Peyer's patch (tissue), 4 donors: ENCODE results near the gene COPA.

ENCODE experiments used
- CTCF ChIP-seq, 6 experiments: fragments of 450-650 bp in 4 of 6; fragments of 200-600 bp in 2 of 6; sonication (generic) in 1 of 6; IDR thresholded peaks; one replicate each; pipeline ENCODE4 v1.5.1; 2017 to 2019; ENCODE audit warnings: antibody characterized with exemption in 6 of 6, mild to moderate bottlenecking in 3 of 6, moderate library complexity in 1 of 6
- POLR2A ChIP-seq, 2 donors: fragments of 450-650 bp; IDR thresholded peaks; one replicate each; pipeline ENCODE4 v1.5.1; 2017; ENCODE audit warnings: antibody characterized with exemption in 2 of 2, mild to moderate bottlenecking in 2 of 2, moderate library complexity in 2 of 2

DNA sequence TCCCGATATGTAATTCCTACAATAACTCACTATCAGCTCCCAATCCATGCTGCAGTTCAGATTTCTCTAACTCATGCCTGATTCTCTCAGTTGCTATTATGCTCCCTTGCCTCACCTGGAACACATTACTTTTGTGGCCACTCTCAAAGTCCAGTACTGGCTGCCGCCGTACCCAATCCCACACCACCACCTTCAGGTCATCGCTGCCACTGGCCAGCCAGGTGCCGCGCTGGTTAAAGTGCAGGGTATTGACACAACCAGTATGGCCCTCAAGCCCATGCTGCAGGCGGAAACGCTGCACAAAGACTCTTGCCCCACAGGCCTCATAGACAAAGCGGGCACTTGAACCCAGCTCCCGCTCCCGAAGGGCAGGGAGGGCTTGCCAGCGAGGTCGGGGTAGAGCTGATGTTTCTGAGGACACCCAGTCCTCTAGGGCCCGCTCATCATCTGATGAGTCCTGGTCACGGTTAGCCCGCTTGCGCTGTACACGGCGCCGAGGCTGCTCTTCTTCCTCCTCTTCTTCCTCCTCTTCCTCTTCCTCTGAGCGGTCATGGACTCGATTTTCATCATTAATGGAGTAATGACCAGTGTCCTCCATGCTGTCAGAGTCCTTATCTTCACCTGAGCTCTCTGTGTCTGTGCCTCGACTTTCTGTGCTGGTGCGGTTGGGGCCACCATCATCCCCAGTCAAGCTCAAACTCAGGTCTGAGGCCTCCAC lies 103.3 kb downstream of the COPA start:
- TF ChIP-seq CTCF (IDR thresholded peaks at IDR 0.05) (no peak), POLR2A (IDR thresholded peaks at IDR 0.05) (no peak)
